ENCODE results near the gene NOX3.
A peak's percentile ranks its signal among the peaks of the same experiment; 100 is the strongest.

The NOX3 gene

DNA sequence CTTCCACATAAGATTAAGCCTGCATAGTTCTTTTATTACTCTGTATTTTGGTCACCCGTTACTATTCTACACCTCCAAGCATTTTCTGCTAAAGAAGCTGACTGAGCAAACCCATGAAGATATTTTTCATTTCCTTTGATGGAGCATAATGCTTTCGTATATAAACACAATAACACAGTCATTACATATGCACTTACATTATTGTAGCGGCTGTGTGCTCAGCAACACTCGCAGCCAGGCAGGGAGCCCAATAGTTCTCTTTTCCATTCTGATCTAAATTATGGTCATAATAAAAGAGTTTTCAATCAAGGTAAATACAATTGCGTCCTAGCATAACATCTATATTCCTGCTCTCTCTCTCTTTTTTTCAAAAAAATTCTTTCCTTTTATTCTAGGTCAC is 71.7 kb downstream of the NOX3 start:
- no peak overlapping the region for H3K4me3 ChIP-seq (replicated peaks; ENCODE audit: low read depth, low read length)
- no peak for DNase-seq (ENCODE audit: low read depth)
- TF ChIP-seq, protein P1, sequence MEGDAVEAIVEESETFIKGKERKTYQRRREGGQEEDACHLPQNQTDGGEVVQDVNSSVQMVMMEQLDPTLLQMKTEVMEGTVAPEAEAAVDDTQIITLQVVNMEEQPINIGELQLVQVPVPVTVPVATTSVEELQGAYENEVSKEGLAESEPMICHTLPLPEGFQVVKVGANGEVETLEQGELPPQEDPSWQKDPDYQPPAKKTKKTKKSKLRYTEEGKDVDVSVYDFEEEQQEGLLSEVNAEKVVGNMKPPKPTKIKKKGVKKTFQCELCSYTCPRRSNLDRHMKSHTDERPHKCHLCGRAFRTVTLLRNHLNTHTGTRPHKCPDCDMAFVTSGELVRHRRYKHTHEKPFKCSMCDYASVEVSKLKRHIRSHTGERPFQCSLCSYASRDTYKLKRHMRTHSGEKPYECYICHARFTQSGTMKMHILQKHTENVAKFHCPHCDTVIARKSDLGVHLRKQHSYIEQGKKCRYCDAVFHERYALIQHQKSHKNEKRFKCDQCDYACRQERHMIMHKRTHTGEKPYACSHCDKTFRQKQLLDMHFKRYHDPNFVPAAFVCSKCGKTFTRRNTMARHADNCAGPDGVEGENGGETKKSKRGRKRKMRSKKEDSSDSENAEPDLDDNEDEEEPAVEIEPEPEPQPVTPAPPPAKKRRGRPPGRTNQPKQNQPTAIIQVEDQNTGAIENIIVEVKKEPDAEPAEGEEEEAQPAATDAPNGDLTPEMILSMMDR (IDR thresholded peaks at IDR 0.05; ENCODE audit: low read length, missing control alignments): no peak

DNA sequence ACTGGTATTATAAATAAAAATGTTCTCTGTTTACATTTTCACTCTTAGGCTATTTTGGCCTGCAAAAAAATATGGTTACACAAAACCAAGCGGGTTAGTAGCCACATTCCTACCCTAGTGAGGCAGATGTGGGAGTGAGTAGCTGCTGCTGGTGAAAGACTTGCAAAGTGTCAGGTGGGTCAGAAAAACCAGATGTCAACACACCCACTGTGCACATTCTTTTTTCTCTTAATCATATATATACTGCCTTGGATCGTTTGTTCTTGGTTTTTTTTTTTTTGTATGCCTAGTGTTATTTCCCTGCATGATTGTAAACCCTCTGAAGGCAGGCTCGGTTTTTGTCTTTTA is 73.3 kb downstream of the NOX3 start:
- no peak overlapping the region for H3K4me3 ChIP-seq (replicated peaks; ENCODE audit: low read depth, low read length)
- DNase-seq (ENCODE audit: low read depth): peak; percentile 71
- TF ChIP-seq, protein P1 (IDR thresholded peaks at IDR 0.05; ENCODE audit: low read length, missing control alignments): no peak

DNA sequence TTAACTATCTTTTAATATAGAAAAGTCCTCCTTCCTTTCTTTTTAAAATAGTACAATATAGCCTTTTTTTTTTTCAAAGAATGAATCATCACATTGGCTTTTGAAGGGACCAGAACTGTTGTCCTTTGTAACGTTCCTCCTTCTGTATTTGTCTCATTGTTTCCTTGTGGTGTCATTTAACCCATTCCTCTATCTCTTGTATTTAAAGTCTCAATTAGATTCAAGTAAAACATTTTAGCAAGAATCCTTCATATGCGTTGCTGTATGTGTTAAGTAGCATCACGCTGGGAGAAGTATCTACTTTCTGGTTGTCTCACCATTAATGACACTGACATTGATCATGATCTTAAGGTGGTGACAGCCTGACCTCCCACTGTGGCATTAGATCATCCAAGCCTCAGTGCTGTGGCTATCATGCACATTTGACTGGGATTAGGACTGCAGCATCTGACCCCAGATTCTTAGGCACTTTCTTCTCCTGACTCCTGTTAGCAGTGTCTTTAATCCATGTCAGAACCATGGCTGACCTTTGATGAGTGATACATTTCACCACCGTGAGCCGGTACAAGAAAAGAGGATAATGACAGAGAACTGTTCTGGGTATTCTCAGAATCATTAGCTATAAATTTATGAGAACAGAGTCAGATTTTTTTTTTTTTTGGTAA is 73.8 kb downstream of the NOX3 start:
- no peak overlapping the region for H3K4me3 ChIP-seq (replicated peaks; ENCODE audit: low read depth, low read length)
- no peak for DNase-seq (ENCODE audit: low read depth)
- TF ChIP-seq, protein P1 (IDR thresholded peaks at IDR 0.05; ENCODE audit: low read length, missing control alignments): no peak

DNA sequence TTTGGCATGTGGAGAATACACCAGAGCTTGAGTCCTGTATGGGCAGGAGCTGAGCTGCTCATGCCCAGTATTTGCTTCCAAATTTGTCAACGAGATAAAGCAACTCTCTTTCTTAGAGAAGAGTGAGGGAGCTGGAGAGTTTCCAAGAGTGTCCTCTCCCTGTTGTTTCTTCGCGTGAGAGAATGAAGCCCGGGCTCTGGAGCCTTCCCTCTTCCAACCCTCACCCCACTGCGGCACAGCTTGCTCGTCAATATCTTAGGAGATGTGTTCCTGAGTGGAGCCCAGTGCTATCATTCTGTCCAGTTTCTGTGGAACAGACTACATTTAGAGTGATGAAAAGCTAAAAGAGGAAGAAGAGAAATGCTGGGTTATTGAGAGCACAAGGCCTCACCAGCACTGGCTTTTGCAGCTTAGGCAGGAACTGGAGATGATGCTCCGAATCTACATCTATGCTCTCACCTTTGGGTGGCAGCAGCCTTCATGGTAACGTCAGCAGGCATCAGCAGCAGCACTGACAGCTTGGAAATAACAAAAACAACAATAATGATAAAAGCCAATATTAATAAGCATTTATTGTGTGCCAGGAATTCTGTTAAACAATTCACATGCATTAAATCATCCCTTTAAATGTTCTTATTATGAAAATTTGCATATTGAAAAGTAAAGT is 74.8 kb downstream of the NOX3 start:
- TF ChIP-seq, protein P1 (IDR thresholded peaks at IDR 0.05; ENCODE audit: low read length, missing control alignments): no peak
- no peak for DNase-seq (ENCODE audit: low read depth)
- no peak overlapping the region for H3K4me3 ChIP-seq (replicated peaks; ENCODE audit: low read depth, low read length)

DNA sequence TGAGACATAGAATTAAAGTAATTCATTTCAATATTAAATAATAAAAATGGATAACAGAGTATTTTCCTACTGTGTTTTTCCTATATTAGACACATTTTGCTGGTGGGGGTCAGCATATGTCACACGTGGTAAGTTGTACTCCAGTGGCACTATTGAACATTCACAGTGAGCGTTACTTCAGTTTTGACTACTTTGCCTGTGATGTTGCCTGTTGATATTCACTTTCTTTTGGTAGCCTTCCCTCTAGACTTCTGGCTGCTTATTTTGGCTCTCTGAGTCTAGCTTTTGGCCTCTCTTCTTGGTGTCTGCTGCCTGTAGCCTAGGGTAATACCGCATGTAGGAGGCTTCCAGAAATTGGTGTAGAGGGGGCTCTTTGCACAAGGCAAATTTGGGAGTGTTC is 76.9 kb downstream of the NOX3 start:
- no peak overlapping the region for H3K4me3 ChIP-seq (replicated peaks; ENCODE audit: low read depth, low read length)
- TF ChIP-seq, protein P1 (IDR thresholded peaks at IDR 0.05; ENCODE audit: low read length, missing control alignments): no peak
- no peak for DNase-seq (ENCODE audit: low read depth)

DNA sequence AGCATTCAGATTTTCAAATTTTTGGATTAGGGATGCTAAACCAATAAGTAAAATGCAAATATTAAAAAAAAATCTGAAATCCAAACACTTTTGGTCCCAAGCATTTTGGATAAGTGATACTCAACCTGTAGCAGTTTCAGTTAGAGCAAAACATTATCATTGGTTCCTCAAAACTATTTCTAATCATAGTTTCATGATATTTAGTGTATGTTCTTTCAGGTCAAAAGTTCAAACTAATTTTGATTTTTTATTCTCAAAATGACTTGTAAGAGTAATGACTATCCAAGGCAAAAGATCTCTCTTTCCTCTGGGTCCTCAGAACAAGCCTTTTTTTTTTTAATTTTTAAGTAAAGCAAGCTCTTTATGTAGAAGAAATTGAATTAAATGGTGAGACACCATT is 77.4 kb downstream of the NOX3 start:
- DNase-seq (ENCODE audit: low read depth): no peak
- TF ChIP-seq, protein P1 (IDR thresholded peaks at IDR 0.05; ENCODE audit: low read length, missing control alignments): no peak
- H3K4me3 ChIP-seq (replicated peaks; ENCODE audit: low read depth, low read length): no peak overlapping the region

DNA sequence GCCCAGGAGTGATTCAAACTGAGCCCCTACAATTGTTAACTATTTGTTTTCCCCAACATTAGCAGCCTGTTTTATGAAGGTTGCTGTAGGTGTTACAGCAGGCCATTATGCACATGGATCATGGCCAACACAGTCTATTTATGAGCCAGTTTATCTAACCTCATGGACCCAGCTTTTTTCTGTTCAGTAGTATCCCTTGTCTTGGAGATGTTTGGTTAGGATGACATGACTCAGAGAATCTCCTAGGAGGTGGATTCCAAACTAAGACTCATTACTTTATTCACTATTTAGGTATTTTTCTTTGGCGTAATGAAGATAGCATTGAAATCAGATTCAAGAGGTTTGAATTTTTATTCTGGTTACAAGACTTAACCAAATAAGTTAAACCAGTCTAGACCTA is 78.6 kb downstream of the NOX3 start:
- TF ChIP-seq, protein P1 (IDR thresholded peaks at IDR 0.05; ENCODE audit: low read length, missing control alignments): no peak
- no peak overlapping the region for H3K4me3 ChIP-seq (replicated peaks; ENCODE audit: low read depth, low read length)
- peak; percentile 61 for DNase-seq (ENCODE audit: low read depth)

All from fibroblast of pulmonary artery (primary cell).